Measurements from ENCODE around the gene LRRC47.

The LRRC47 gene

DNA sequence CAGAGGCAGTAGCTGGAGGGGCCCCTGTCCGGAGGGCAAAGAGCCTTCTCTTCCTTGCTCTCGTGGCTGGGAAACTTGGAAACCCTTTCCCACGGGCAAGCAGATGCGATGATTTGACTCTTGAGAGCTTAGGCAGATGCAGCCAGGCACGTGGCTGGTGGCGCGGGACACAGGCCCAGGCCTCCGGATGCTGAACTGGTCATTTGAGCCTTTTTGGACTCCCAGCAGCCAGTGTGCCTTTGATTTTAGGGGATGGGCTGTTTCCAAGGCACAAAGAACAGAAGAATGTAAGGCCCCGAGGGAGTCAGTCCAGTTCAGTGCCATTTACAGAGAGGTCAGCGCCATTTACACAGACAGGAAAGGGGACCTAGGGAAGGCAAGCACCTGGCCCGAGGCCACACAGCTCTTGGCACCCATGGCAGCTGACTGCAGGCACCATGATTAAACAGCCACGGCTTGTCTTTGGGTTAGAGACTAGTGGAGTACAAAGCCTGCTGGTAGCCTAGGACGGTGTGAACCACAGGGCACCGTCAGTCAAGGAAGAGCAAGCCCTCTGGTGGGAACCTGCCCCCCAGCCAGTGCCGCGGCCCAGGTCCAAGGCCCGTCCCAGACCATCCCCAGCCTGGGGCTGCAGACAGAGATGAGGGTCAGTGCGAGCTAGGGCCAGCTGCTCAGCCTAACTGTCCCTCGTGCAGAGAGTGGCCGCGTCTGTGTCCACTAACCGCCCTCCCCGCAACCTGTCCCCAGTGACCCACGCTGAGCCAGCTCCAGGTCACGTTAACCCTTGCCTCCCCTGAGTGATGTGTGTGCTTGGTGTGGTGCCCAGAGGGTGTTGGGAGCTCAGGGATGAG is 64.5 kb downstream of the LRRC47 start:
- no peak for DNase-seq

DNA sequence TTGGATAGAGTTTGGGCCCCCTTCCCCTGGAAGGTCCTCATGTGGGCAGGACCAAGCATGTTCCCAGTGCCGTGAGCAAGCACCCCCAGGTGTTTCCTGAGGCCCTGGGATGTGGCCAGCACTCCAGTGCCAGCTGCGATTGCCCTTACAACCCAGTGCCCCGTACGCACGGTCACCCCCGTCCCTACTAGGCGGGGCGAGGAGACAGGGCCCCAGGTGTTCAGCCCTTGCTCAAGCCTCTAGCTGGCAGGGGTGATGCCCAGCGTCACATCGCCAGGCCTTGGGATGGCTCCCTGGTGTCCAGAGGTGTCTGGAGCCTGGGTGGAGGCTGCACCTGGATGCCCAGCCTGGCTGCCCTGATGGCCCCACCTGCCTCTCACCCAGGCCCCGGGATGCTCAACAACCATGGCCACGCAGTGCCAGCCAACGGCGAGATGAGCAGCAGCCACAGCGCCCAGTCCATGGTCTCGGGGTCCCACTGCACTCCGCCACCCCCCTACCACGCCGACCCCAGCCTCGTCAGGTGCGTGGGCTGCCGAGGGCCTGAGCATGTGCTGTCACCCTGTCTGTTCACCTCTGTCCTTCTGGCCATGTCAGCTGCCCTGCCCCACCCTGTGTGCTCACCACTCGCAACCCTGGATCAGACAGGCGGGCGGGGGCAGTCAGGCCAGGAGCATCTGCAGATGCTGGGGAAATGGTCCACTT is 65.6 kb downstream of the LRRC47 start:
- DNase-seq: no peak

GRCh38 chr1:3729594-3730542 is 66.4 kb downstream of the LRRC47 start:
- no peak for DNase-seq
